Measurements from ENCODE around the gene PPP1R12B. TPM values are rescaled to one million over a fixed set of nuclear protein-coding genes. Genes with fewer than 3 reads are reported as not detected.

The PPP1R12B gene
- total RNA-seq, 1 donor from 2014 or later = 21.8 TPM

DNA sequence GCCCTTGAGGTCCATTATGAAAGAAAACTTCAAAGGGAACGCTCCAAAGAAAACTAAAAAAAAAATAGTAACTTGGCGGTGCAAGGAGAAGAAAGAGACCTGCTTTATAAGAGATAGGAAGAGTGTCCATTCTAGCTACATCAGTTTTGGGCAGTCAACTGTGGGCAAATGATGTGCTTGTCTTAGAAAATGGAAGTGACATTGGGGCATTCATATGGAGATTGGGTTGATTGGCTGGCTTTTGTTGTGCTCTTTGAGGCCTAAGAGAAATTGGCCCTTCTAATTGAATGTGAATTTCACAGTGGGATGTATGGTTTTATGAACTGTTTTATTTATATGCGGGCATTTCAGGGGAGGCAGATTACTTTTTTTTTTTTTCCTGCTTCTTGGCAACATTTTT, 13.2 kb downstream of the PPP1R12B start:
- Histone ChIP-seq H3K27ac (no peak overlapping the region), H3K4me1 (peaks cover 15% of the 10 kb centered on the region), H3K9ac (no peak overlapping the region), H4K20me1 (ENCODE audit: low read depth) (no peaks in the 10 kb centered on the region), H3F3A (ENCODE audit: low read depth) (no peaks in the 10 kb centered on the region), H3K9me3 (ENCODE audit: low read depth) (no peaks in the 10 kb centered on the region), H3K4me2 (peak overlapping the region; percentile 14), H3K79me2 (ENCODE audit: low read depth) (peaks cover 53% of the 10 kb centered on the region), H3K36me3 (no peaks in the 10 kb centered on the region), H3K27me3 (no peaks in the 10 kb centered on the region), H3K4me3 (no peak overlapping the region), H2AFZ (replicated peaks) (no peak overlapping the region)
- H3K27me3 Mint-ChIP-seq (ENCODE audit: insufficient read depth, low read depth) = no peaks in the 10 kb centered on the region
- no peak overlapping the region for H3K27ac Mint-ChIP-seq
- peaks cover 14% of the 10 kb centered on the region for H3K4me1 Mint-ChIP-seq
- TF ChIP-seq EZH2phosphoT487 (IDR thresholded peaks at IDR 0.05) (no peak), EZH2 (IDR thresholded peaks at IDR 0.05) (no peak)
- TF ChIP-seq, protein P1, sequence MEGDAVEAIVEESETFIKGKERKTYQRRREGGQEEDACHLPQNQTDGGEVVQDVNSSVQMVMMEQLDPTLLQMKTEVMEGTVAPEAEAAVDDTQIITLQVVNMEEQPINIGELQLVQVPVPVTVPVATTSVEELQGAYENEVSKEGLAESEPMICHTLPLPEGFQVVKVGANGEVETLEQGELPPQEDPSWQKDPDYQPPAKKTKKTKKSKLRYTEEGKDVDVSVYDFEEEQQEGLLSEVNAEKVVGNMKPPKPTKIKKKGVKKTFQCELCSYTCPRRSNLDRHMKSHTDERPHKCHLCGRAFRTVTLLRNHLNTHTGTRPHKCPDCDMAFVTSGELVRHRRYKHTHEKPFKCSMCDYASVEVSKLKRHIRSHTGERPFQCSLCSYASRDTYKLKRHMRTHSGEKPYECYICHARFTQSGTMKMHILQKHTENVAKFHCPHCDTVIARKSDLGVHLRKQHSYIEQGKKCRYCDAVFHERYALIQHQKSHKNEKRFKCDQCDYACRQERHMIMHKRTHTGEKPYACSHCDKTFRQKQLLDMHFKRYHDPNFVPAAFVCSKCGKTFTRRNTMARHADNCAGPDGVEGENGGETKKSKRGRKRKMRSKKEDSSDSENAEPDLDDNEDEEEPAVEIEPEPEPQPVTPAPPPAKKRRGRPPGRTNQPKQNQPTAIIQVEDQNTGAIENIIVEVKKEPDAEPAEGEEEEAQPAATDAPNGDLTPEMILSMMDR (IDR thresholded peaks at IDR 0.05) = no peak
- no peak for DNase-seq (ENCODE audit: low spot score)
- H3K36me3 Mint-ChIP-seq = no peaks in the 10 kb centered on the region
- H3K4me3 Mint-ChIP-seq = no peak overlapping the region
- H3K9me3 Mint-ChIP-seq = no peaks in the 10 kb centered on the region

GRCh38 chr1:202362212-202362611, 13.7 kb downstream of the PPP1R12B start:
- peaks cover 53% of the 10 kb centered on the region for H3K79me2 ChIP-seq (ENCODE audit: low read depth)
- no peaks in the 10 kb centered on the region for H3K36me3 ChIP-seq
- Mint-ChIP-seq H3K27me3 (ENCODE audit: insufficient read depth, low read depth) (no peaks in the 10 kb centered on the region), H3K27ac (no peak overlapping the region), H3K36me3 (no peaks in the 10 kb centered on the region), H3K9me3 (no peaks in the 10 kb centered on the region), H3K4me1 (peaks cover 14% of the 10 kb centered on the region), H3K4me3 (no peak overlapping the region)
- no peak for DNase-seq (ENCODE audit: low spot score)
- H2AFZ ChIP-seq (replicated peaks) = no peak overlapping the region
- H3F3A ChIP-seq (ENCODE audit: low read depth) = no peaks in the 10 kb centered on the region
- TF ChIP-seq, protein P1 (IDR thresholded peaks at IDR 0.05) = no peak
- no peak for TF ChIP-seq EZH2 (IDR thresholded peaks at IDR 0.05)
- no peak for TF ChIP-seq EZH2phosphoT487 (IDR thresholded peaks at IDR 0.05)
- H3K4me2 ChIP-seq = no peak overlapping the region
- H3K4me1 ChIP-seq = peaks cover 15% of the 10 kb centered on the region
- H3K27ac ChIP-seq = no peak overlapping the region
- H3K9me3 ChIP-seq (ENCODE audit: low read depth) = no peaks in the 10 kb centered on the region
- no peaks in the 10 kb centered on the region for H4K20me1 ChIP-seq (ENCODE audit: low read depth)
- H3K27me3 ChIP-seq = no peaks in the 10 kb centered on the region
- no peak overlapping the region for H3K9ac ChIP-seq
- no peak overlapping the region for H3K4me3 ChIP-seq

DNA sequence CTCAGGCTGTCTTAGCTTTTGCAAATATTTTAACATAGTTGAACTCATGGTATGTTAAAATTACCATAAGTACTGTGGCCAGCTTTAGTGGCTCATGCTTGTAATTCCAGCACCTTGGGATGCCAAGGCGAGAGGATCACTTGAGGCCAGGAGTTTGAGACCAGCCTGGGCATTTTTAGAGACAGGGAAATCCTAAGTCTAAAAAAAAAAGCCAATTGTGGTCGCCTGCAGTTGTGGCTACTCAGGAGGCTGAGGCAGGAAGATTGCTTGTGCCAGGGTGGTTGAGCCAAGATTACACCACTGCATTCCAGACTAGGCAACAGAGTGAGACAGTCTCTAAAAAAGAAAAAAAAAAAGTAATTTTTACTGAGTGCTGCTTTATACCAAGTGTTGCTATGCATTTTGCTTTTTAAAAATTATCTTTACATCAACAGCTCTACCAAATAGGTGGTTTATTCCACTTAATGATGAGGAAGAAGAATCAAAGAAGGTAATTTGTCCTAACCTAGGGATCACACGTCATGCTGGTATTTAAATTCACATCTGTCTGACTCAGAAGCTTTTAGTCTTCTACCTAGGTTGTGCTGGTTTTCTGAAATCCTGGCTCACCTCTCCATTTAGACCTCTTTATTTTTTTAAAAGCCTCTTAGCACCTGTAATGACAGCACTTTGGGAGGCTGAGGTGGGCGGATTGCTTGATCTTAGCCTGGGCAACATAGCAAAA, 16.8 kb downstream of the PPP1R12B start:
- TF ChIP-seq, protein P1 (IDR thresholded peaks at IDR 0.05) = no peak
- TF ChIP-seq EZH2phosphoT487 (IDR thresholded peaks at IDR 0.05) (no peak), EZH2 (IDR thresholded peaks at IDR 0.05) (no peak)
- no peaks in the 10 kb centered on the region for H3K9me3 ChIP-seq (ENCODE audit: low read depth)
- Mint-ChIP-seq H3K36me3 (peaks cover 2% of the 10 kb centered on the region), H3K27me3 (ENCODE audit: insufficient read depth, low read depth) (no peaks in the 10 kb centered on the region), H3K4me1 (peaks cover 14% of the 10 kb centered on the region), H3K4me3 (no peak overlapping the region), H3K27ac (no peak overlapping the region), H3K9me3 (peaks cover 2% of the 10 kb centered on the region)
- no peak for DNase-seq (ENCODE audit: low spot score)
- H3K9ac ChIP-seq = no peak overlapping the region
- no peaks in the 10 kb centered on the region for H3K36me3 ChIP-seq
- H3K27me3 ChIP-seq = no peaks in the 10 kb centered on the region
- no peak overlapping the region for H3K27ac ChIP-seq
- peaks cover 12% of the 10 kb centered on the region for H3K4me1 ChIP-seq
- peaks cover 28% of the 10 kb centered on the region for H3K79me2 ChIP-seq (ENCODE audit: low read depth)
- no peak overlapping the region for H3K4me2 ChIP-seq
- H2AFZ ChIP-seq (replicated peaks) = no peak overlapping the region
- H3F3A ChIP-seq (ENCODE audit: low read depth) = no peaks in the 10 kb centered on the region
- H3K4me3 ChIP-seq = no peak overlapping the region
- no peaks in the 10 kb centered on the region for H4K20me1 ChIP-seq (ENCODE audit: low read depth)

Measured in neural progenitor cell (in vitro differentiated cells).